Hematopoietic multipotent progenitor cell (in vitro differentiated cells): ENCODE measurements around the gene LGALS8. TPM values are rescaled to one million over a fixed set of nuclear protein-coding genes. Genes with fewer than 3 reads are reported as not detected.
"Not testable (repeated sequence)": the region's sequence is repeated elsewhere in the genome, so short reads cannot be mapped to it uniquely, and the experiment has no call there.

Source experiments
- DNase-seq, 3 donors: peaks; one replicate each; pipeline ENCODE4 v3.0.0-alpha.2; 2011 to 2015; ENCODE audit warnings: low read depth in 2 of 3, low spot score in 2 of 3
- total RNA-seq: library from RNA; depleted of rRNA; stranded (reverse); fragments of >200 nt; gene quantifications from one replicate; pipeline ENCODE4 v1.2.3, GENCODE V29; 2012

Gene LGALS8
- total RNA-seq, 1 donor: 47.1 TPM

DNA sequence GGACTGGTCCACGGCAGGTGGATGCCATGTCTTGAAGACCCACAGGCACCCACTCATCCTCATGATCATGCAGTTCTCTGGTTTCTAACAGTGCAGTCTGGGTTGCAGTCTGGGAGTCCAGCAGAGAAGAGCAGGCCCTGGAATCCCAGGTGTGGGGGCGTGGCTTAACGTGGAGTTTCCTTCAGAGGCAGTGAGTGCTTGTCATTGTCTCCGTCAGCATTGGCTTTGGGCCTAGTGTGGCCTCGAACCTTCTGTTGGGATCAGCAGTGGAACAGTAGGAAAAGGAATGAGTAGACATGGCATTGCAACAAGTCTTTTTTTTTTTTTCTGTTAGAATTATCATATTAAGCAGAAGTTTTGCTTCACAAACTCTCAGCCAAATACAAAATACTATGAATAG lies 12.8 kb downstream of the LGALS8 start:
- no peak for DNase-seq

DNA sequence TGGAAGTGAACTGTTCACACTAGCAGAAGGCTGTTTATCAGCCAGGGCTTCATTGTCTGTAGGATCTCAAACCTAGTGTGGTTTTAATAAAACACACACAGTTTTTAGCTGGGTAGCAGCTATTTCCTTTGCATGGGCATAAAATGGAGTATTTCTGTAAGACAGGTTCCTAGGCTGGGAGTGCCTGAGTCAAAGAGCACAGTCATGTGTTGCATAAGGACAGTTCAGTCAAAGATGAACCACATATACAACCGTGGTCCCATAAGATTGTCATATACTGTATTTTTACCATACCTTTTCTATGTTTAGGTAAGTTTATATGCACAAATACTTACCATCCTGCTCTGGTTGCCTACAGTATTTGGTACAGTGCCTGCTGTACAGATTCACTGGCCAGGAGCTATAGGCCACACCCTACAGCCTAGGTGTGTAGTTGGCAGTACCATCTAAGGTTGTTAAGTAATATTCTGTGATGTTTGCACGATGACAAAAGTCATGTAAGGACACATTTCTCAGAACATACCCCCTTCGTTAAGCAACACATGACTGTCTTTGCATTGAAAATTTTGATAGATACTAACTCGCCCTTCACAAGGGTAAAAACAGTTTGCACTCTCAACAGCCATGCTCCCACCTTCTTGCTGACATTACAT lies 17.2 kb downstream of the LGALS8 start:
- DNase-seq: no peak

DNA sequence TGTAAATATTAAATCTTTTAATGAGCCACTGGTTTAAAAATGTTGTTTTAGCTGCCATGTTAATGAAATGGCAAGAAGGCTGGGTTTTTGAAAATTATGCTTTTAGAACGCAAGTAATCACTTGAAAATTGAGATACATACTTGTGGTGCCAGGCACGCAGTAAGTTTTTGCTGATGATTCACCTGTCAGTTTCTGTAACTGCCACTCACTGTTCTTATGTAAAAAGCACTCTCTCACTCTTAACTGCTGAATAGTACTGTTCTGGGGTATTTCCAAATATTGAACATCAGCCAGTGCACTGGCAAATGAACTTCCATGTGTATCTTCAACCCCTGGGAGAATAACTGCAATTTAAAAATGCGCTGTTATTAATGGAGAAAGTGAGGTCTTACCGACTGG lies 17.9 kb downstream of the LGALS8 start:
- no peak for DNase-seq

DNA sequence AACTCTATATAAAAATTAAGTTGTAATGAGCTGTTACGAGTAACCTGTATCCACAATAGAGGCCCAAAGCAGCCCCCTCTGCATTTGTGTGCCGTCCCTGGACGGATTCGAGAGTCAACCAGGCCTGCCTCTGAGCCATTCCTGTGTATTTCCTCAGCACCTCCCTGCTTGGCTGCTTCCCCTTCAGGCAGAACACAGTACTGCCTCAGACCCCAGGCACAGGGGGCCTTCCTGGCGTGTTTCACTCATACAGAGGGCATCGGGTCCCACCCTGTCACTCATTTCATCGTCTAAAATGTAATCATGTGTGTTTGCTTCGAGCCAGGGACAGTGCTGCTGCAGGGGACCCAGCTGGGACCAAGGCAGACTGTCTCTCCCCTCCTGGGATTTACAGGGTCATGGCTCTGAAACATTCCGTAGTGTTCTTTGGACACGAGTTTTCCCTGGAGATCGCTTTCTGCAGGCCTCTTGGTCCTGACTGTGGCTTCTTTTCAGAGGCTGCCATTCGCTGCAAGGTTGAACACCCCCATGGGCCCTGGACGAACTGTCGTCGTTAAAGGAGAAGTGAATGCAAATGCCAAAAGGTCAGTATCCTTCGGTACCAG lies 19.4 kb downstream of the LGALS8 start:
- DNase-seq: no peak

DNA sequence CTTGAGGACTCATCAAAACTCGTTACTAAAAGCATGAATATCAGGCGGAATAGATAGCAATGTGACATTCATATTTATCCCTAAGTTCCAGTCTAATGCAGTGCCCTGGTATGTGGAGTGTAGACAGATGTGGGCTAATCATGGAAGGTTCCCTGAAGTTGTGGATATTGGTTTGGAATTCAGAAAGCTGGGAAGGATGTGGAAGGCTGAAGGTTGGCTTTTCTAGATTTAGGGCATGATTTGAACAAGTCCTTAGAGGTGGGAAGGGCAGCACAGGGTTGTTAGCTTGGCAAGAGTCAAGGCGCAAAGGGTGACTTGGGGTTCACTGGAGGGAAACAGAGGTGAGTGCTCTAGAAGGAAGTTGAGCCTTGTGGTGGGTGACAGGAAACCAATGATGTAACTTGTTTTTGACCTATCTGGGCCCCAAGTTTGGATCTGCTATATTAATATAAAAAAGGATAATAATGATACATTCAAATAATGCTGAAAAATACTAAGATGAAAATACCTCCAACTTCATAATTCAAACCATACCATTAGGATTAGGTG lies 21.9 kb downstream of the LGALS8 start:
- peak in 1 of 3 donors; percentile 6 for DNase-seq

DNA sequence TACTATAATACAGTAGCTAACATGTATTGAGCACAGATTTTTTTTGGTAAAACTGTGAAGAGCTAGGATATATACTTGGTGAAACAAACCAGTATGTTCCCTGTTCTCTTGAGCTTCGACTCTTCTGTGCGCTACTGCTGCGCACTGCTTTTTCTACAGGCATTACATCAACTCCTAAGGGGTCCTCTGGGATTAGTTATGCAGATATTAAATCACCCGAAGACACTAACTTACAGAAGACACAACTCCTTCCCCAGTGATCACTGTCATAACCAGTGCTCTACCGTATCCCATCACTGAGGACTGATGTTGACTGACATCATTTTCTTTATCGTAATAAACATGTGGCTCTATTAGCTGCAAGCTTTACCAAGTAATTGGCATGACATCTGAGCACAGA lies 24.7 kb downstream of the LGALS8 start:
- no peak for DNase-seq

DNA sequence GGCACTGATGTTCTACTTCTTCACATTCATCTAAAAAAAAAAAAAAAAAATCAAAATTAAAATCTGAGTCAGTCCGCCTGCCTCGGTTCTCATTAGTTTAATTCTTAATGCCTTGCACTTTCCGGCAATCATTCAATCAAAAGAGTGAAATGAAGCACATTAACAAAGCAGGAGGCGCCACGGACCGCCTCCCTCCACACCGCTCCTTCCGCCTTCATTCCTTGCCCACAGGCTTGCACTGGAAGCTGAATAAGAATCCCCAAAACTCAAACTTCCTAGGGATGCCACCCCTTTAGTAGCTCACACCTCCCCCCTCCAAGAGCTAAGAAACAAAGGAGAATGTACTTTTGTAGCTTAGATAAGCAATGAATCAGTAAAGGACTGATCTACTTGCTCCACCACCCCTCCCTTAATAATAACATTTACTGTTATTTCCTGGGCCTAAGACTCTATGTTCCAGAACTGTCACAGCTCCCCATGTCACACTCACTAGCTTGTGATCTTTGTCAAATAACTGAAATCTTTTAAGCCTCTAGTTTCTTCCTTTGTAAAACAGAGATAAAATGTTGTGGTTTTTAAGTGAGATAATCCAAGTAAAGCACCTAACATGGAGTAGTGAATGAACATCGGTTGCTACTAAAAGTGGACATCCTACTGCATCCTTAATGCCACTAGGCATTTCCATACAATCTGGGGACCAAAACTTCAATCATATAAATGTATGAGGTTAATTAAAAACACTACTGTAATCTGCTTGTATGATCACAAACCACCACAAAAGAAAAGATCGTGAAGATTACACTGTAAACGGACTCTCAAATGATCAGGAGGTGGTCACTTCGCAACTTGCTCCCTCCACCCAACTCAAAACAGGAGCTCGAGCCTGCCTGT lies 27.4 kb downstream of the LGALS8 start:
- no peak for DNase-seq

DNA sequence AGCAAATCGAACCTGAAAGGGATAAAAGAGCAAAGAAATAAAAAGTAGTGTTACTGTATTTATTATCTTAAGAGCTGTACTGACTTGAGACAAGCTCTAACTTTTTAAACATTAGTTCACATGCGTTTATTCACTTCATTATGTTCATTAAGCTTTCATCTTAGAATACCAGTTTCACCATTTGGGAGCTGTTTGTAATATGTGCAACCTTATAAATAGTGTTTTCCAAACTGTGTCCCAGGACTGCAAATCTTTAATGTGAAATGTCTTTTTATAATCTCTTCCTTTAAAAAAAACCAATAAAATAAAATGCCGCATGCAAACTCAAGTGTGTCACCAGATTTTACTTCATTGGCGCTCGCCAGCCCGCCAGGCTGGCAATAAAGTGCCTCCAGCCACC lies 28.3 kb downstream of the LGALS8 start:
- DNase-seq: no peak

DNA sequence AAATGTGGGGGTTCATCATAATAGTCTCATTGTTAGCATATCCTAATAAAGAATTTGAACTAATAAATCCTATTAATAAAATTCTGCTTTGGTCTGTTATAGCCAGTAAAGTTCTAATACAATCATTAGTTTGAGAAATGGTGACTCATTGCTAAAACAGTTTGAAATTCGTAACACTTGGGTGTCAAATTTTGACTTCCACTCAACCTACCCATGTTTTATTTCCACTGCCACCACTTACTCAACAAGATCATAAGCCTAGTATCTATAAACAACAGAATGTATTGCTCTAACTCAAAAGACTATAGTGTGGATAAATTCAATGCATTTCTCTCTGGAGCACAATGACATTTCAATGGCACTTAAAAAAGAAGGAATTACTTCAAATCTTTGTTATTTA lies 29.1 kb downstream of the LGALS8 start:
- no peak for DNase-seq

DNA sequence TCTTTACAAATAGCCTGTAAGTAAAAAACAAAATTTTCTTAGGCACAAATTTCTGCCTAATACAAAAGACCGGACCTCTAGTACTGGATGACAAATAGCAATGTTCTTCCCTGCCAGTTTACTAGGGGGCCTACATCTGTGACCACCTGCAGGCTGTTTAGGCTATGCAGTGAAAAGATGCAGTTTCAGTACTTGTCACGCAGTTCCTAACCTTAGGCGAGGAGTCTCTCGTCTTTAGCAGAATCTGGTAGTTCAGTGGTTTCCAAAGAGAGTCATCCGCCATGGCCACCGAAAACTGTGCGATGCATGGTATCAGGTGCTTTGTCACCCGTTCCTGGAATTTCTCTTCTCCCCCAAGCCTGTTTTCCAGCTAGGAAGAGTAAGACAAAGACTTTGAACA lies 29.6 kb downstream of the LGALS8 start:
- DNase-seq: no peak

DNA sequence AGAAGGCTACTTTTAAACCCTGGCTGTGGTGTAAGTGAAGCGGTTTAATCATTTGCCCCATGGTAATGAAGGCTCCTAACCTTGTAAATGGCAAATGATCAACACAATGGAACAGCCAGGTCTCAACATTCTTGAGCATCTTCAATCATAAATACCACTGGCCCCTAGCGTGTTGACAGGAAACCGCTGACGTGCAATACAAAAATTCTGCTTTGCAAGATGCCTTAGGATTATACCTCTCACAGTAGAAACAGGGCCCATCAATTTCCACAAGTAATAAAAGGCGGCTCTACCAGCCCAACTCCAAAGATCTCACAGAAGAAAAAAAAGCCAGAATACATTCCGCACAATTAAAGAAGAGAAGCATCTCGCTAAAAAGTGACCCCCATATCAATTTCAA lies 32.8 kb downstream of the LGALS8 start:
- DNase-seq: no peak

DNA sequence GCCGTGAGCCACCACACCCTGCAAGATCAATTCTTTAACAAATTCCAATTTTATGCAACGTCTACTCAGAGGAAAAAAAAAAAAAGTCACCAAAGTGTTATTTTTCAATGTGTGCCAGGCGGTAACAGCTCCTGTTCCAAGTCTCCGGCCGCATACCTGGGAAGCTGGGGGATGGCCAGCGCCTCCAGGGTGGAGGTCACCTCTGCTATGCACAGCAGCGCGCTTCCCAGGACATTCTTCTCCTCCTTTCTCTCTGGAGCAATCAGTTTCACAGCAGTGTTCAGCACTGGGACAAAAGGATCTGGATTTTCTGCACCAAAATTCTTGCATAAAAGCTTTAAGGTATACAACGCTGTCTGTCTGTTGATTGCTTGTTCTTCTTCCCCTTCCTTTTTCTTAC lies 34.3 kb downstream of the LGALS8 start:
- DNase-seq: no peak

DNA sequence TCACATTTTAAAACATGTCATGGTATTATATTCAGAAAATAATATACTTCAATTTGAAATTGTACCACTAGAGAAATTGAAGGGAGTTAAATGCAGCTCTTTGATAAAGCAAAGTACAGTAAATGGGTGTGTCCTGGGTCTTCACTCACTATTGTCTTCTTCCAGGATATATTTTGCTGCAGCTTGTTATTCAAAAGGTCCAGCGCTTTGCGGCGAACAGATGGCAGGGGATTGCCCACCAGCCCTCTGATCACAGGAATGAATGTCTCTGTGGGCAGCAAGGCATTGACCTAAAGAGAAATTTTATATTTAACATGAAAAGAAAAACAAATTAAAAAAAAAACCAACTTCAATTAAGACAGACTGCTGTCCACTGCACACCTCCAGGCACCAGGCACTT lies 35.1 kb downstream of the LGALS8 start:
- no peak for DNase-seq

DNA sequence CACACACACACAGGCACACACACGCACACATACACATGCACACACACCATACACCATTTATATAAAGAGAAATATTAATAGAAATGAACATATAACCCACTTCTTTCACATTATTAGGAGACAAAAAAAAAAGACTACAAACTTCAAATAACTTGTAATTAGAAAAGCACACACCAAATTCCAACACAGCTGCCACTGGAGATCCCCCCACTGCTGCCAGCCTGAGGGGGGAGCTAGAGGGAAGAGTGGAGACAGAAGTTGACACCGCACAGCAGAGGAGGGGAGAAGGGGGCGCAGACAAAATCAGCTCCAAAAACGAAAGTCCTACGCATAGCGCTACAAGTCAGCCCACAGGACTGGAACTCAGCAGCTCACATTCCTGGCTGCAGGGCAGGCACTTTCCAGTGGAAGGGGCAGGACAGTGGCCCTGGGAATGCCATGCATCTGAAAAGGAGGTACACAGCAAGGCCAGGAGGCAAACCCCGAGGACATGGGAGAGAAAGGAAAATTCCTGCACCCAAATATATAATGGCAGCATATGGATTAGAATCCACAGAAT lies 36.5 kb downstream of the LGALS8 start:
- DNase-seq: no peak

DNA sequence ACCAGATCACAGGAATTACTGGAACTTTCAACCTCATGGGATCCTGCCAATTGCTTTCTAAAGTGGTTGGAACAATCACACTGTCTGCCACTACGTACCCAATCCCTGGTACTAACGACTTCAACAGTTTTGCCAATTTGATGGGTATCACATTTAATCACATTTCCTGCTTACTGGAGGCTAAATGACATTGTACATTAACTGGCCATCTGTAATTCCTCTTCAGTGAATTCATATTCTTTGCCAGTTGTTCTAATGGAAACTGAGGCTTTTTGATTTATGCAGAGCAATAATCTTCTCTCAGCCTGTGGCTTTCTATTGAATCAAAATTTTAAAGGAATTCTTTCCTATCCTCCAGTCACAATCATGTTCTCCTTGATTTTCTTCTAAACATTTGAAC lies 38.2 kb downstream of the LGALS8 start:
- DNase-seq: no peak

DNA sequence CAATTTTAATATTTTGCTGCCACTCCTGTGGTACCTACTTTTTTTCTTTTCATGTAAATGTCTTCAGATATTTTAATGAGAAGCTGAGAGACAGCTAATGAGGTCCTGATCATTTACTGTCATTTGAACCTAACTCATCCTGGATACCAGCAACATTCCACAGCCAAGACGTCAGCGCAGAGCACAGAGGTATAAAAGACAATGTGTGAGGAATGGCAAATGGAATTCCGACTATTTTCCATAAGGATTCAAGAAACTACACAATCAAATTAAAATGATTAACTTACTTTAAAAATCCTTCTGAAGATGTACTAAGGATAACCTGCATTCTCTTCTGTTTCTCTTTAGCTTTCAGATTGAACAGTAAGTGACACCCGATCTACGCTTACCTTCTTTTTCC lies 41.7 kb downstream of the LGALS8 start:
- DNase-seq: no peak

DNA sequence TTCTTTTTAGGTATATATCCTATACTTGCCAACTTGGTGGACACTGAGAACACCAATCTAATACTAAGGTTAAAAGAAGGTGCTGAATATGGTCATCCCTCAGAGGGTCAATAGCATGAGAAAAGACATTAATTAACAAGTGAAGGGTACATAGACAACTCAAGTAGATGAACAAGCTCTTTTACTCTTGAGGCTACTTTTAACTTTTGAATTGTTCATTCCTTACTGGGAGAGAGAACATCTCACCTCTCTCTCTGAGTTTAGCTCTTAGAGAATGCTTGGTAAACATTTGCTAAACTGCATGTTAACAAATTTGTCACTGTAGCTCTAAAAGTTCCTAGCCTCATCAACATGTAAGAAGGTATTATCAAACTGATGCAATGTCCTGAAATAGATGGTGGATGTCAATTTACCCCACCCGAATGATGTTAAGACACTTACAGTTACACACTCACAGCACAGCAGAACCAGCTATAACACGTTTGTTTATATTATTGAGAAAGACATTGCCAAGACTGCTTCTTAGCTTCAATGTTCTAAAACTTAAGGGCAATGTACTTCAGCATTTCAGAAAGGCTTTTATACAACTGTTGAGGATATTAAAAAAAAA lies 44.6 kb downstream of the LGALS8 start:
- no peak for DNase-seq

DNA sequence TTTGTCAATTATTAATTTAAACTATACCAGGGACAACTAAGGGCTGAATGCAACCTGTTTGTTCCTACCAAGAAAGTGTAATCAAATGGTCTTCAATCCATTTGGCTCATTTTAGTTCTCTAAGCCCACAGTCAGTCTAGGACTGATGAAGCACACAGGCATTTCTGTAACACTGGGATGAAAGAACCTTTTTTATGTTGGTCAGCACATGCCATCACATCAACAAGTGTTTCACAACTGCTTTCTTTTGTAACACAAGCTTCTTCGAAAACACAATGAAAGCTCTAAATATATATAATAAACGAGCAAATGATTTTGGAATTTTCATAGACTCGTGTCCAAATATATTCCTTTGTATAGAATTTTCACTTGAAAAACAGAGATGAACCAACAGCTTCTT lies 51.7 kb downstream of the LGALS8 start:
- DNase-seq: no peak

DNA sequence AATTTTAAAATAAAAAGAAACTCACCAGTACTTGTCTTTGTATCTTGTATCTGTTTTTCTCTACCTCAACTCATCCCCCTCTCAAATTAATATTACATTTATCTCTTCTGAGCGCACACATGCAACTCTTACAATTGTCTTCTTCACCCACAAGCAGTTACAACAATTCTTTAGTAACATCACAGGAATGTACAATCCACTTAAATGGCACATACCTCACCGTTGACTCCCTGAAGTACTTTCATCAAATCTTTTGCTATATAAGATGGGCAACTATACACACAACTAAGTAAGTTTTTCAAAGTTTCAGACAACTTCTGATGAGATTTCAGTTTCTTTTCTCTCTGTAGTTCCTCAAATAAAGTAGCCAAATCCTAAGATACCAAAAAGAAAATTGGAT lies 52.2 kb downstream of the LGALS8 start:
- no peak for DNase-seq

DNA sequence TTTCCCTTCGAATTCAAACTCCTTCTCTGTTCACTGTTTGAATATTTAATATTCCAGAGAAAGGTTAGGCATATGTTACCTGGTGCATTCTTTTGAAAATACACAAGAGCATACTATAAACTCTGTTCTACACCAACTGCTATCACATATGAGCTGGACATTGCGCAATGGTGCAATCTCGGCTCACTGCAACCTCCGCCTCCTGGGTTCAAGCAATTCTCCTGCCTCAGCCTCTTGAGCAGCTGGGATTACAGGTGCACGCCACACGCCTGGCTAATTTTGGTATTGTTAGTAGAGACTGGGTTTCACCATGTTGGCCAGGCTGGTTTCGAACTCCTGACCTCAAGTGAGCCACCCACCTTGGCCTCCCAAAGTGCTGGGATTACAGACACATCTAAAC lies 53.3 kb downstream of the LGALS8 start:
- not testable (repeated sequence) for DNase-seq

DNA sequence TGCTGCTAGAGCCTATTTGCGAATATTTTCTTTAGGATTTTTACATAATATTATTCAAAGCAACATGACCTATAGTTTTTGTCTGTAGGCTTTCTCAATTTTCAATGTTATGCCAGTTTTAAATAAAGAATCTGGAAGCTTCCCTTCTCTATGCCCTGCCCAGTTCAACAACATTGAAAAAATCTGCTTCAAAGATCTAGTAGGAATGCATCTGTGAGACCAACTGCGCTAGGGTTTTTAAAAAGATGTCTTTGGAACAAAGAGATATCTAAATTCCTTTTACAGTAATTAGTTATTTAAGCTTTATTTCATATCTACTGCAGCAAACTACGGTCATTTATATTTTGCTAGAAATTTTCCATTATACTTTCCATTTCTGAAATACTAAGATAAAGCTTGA lies 54.9 kb downstream of the LGALS8 start:
- DNase-seq: no peak
